Thoracic aorta (tissue), 2 donors: ENCODE data around the gene RARRES1. TPM values are rescaled to one million over a fixed set of nuclear protein-coding genes. Genes with fewer than 3 reads are reported as not detected.

Experiments
- ATAC-seq: fragments of 150-250 bp; one replicate; pipeline ENCODE4 v1.8.0; 2017; ENCODE audit warnings: low read depth; ENCODE audit not compliant: insufficient number of reproducible peaks, low FRiP score
- DNase-seq: peaks from one replicate; pipeline ENCODE4 v3.0.0-alpha.2; 2020; ENCODE audit warnings: low spot score
- H3K27ac ChIP-seq, 2 donors: fragments of 200-600 bp; sonication (generic); 1 replicate in 1 of 2; 2 replicates in 1 of 2; pipeline ENCODE4 v1.5.1; 2016; ENCODE audit warnings: mild to moderate bottlenecking in 2 of 2, moderate library complexity in 2 of 2
- H3K27me3 ChIP-seq: fragments of 200-600 bp; sonication (generic); replicated peaks from 2 replicates; pipeline ENCODE4 v1.6.0; 2016; ENCODE audit warnings: mild to moderate bottlenecking; ENCODE audit not compliant: insufficient read depth
- H3K36me3 ChIP-seq: fragments of 200-600 bp; sonication (generic); one replicate; pipeline ENCODE4 v1.5.1; 2016
- H3K4me1 ChIP-seq, 2 donors: fragments of 200-600 bp; sonication (generic); 1 replicate in 1 of 2; 2 replicates in 1 of 2; pipeline versions ENCODE4 v1.5.1 to v1.6.0; 2016; ENCODE audit warnings: low read depth in 2 of 2, mild to moderate bottlenecking in 1 of 2; ENCODE audit not compliant: control insufficient read depth in 1 of 2
- H3K4me3 ChIP-seq: fragments of 200-600 bp; sonication (generic); 2 replicates; pipeline ENCODE4 v1.5.1; 2016; ENCODE audit warnings: mild to moderate bottlenecking
- H3K9me3 ChIP-seq: fragments of 200-600 bp; sonication (generic); 2 replicates; pipeline ENCODE4 v1.5.1; 2016
- CTCF ChIP-seq: fragments of 200-600 bp; sonication (generic); IDR thresholded peaks from one replicate; pipeline ENCODE4 v1.5.1; 2019; ENCODE audit warnings: antibody characterized with exemption
- total RNA-seq, 2 donors: library from RNA; depleted of rRNA; stranded (reverse); fragments of >200 nt; gene quantifications; one replicate each; pipeline versions ENCODE4 v1.1.0 to v1.2.3, GENCODE V29; 2016

The RARRES1 gene
- total RNA-seq, 2 donors from 2014 or later, result 9.3 to 63.8 TPM

- no peaks in the 10 kb centered on the region for H3K36me3 ChIP-seq
- no peaks in the 10 kb centered on the region for H3K9me3 ChIP-seq
- no peak for TF ChIP-seq CTCF
- ATAC-seq, result no peak
- H3K27me3 ChIP-seq, result no peaks in the 10 kb centered on the region
- H3K4me3 ChIP-seq, result no peak overlapping the region
- H3K27ac ChIP-seq, result peak overlapping the region; percentile 41 to 45
- no peak for DNase-seq
- peaks cover 14 to 48% of the 10 kb centered on the region in 2 donors for H3K4me1 ChIP-seq
Observed at GRCh38 chr3:158769952-158770740, 37.9 kb upstream of the RARRES1 start.

GRCh38 chr3:158769549-158769948, 37.3 kb upstream of the RARRES1 start:
- peaks cover 14 to 49% of the 10 kb centered on the region in 2 donors for H3K4me1 ChIP-seq
- no peak overlapping the region for H3K4me3 ChIP-seq
- no peak for ATAC-seq
- TF ChIP-seq CTCF, result no peak
- H3K27me3 ChIP-seq, result no peaks in the 10 kb centered on the region
- no peaks in the 10 kb centered on the region for H3K9me3 ChIP-seq
- H3K27ac ChIP-seq, result peak overlapping the region; percentile 41 to 45
- no peak for DNase-seq
- H3K36me3 ChIP-seq, result no peaks in the 10 kb centered on the region

GRCh38 chr3:158768881-158769543, 36.8 kb upstream of the RARRES1 start:
- H3K4me3 ChIP-seq, result peak overlapping the region; percentile 28
- no peak for TF ChIP-seq CTCF
- H3K36me3 ChIP-seq, result no peaks in the 10 kb centered on the region
- ATAC-seq (no peak), DNase-seq (no peak)
- H3K9me3 ChIP-seq, result no peaks in the 10 kb centered on the region
- no peaks in the 10 kb centered on the region for H3K27me3 ChIP-seq
- H3K27ac ChIP-seq, result peak overlapping the region; percentile 45 to 51
- H3K4me1 ChIP-seq, result peaks cover 14 to 49% of the 10 kb centered on the region in 2 donors

GRCh38 chr3:158768361-158768787, 36.1 kb upstream of the RARRES1 start:
- H3K27ac ChIP-seq, result peak overlapping the region; percentile 45 to 51
- DNase-seq, result no peak
- no peak for TF ChIP-seq CTCF
- H3K4me1 ChIP-seq, result peaks cover 14 to 54% of the 10 kb centered on the region in 2 donors
- H3K9me3 ChIP-seq, result no peaks in the 10 kb centered on the region
- H3K36me3 ChIP-seq, result no peaks in the 10 kb centered on the region
- peak overlapping the region; percentile 28 for H3K4me3 ChIP-seq
- H3K27me3 ChIP-seq, result no peaks in the 10 kb centered on the region
- no peak for ATAC-seq

- H3K27me3 ChIP-seq, result no peaks in the 10 kb centered on the region
- no peak for TF ChIP-seq CTCF
- peaks cover 14 to 57% of the 10 kb centered on the region in 2 donors for H3K4me1 ChIP-seq
- H3K36me3 ChIP-seq, result no peaks in the 10 kb centered on the region
- H3K9me3 ChIP-seq, result no peaks in the 10 kb centered on the region
- ATAC-seq, result no peak
- DNase-seq, result no peak
- H3K27ac ChIP-seq, result no peak overlapping the region
- no peak overlapping the region for H3K4me3 ChIP-seq
Observed at GRCh38 chr3:158766364-158766763, 34.1 kb upstream of the RARRES1 start.
